ENCODE results near the gene ETNPPL. TPM values are rescaled to one million over a fixed set of nuclear protein-coding genes. Genes with fewer than 3 reads are reported as not detected.

The ETNPPL gene
- total and polyA plus RNA-seq, 2 of the 13 experiments (the other 11 are each of a cell fraction or from before 2014, with no cell fraction given): 1.4 to 6.0 TPM

GRCh38 chr4:108766058-108766457, 3.2 kb upstream of the ETNPPL start (continued):
- no peak for TF ChIP-seq PRDM10 (CRISPR knock-in tag; IDR thresholded peaks at IDR 0.05; ENCODE audit: low read depth)
- no peak for TF ChIP-seq ZNF670 (CRISPR knock-in tag; IDR thresholded peaks at IDR 0.05; ENCODE audit: borderline replicate concordance)
- no peak for TF ChIP-seq SMYD3 (CRISPR knock-in tag; IDR thresholded peaks at IDR 0.05)
- peak; percentile 22; the same call in 1 of the 2 replicates for TF ChIP-seq HOMEZ (CRISPR knock-in tag; IDR thresholded peaks at IDR 0.05; ENCODE audit: low read depth)
- peak; percentile 54 for TF ChIP-seq CEBPG (CRISPR knock-in tag; IDR thresholded peaks at IDR 0.05)
- TF ChIP-seq ZSCAN20 (CRISPR knock-in tag; IDR thresholded peaks at IDR 0.05; ENCODE audit: borderline replicate concordance): peak; percentile 56; the same call in 1 of the 2 replicates
- TF ChIP-seq EP300 (IDR thresholded peaks at IDR 0.05; ENCODE audit: low read depth in 2 of 2, low read length in 2 of 2): 0 out of 4 replicates have a peak, but pooled peaks of 1 of the 2 experiments have one; percentile 8
- no peak for TF ChIP-seq EP300 (CRISPR knock-in tag; IDR thresholded peaks at IDR 0.05; ENCODE audit: borderline replicate concordance)
- no peak for TF ChIP-seq ZNF589 (CRISPR knock-in tag; conservative IDR thresholded peaks at IDR 0.05)
- peak; percentile 22; the same call in 1 of the 2 replicates for TF ChIP-seq SALL1 (CRISPR knock-in tag; IDR thresholded peaks at IDR 0.05)
- no peak for TF ChIP-seq HOXA3 (CRISPR knock-in tag; IDR thresholded peaks at IDR 0.05)
- 0 out of 2 replicates have a peak, but pooled peaks have one; percentile 5 for TF ChIP-seq RARA (CRISPR knock-in tag; IDR thresholded peaks at IDR 0.05)

Measured in HepG2 (cell line).